HEK293 (cell line): ENCODE data around the gene CAV1.

Experiments
- BCL11A ChIP-seq: fragments of 450-650 bp; formaldehyde crosslinking; IDR thresholded peaks from 2 replicates; pipeline ENCODE4 v1.5.1; 2016; ENCODE audit warnings: low read depth, missing biosample characterization, missing genetic modification characterization
- KLF16 ChIP-seq: fragments of 450-650 bp; formaldehyde crosslinking; IDR thresholded peaks from 2 replicates; pipeline ENCODE4 v1.5.1; 2017; ENCODE audit warnings: missing biosample characterization, missing genetic modification characterization
- MYNN ChIP-seq: fragments of 450-650 bp; formaldehyde crosslinking; IDR thresholded peaks from 2 replicates; pipeline ENCODE4 v1.5.1; 2016; ENCODE audit warnings: missing biosample characterization, missing genetic modification characterization, borderline replicate concordance
- PRDM1 ChIP-seq: fragments of 450-650 bp; formaldehyde crosslinking; IDR thresholded peaks from 2 replicates; pipeline ENCODE4; 2016; ENCODE audit warnings: missing biosample characterization, missing genetic modification characterization
- TCF7L2 ChIP-seq: IDR thresholded peaks from 2 replicates; pipeline ENCODE4 v1.6.1; 2011; ENCODE audit warnings: low read depth, mild to moderate bottlenecking, inconsistent platforms, low read length, moderate library complexity, borderline replicate concordance
- YY1 ChIP-seq: fragments of 450-650 bp; formaldehyde crosslinking; IDR thresholded peaks from 2 replicates; pipeline ENCODE4 v1.5.1; 2018; ENCODE audit warnings: missing biosample characterization, missing genetic modification characterization
- ZNF10 ChIP-seq: fragments of 450-650 bp; formaldehyde crosslinking; IDR thresholded peaks from 2 replicates; pipeline ENCODE4 v1.5.1; 2017; ENCODE audit warnings: missing biosample characterization, missing genetic modification characterization
- ZNF132 ChIP-seq: fragments of 450-650 bp; formaldehyde crosslinking; IDR thresholded peaks from 2 replicates; pipeline ENCODE4 v1.5.1; 2017; ENCODE audit warnings: missing biosample characterization, missing genetic modification characterization, borderline replicate concordance
- ZNF155 ChIP-seq: fragments of 450-650 bp; formaldehyde crosslinking; IDR thresholded peaks from 2 replicates; pipeline ENCODE4 v1.5.1; 2016; ENCODE audit warnings: missing biosample characterization, missing genetic modification characterization
- ZNF157 ChIP-seq: fragments of 450-650 bp; formaldehyde crosslinking; IDR thresholded peaks from 2 replicates; pipeline ENCODE4 v1.5.1; 2016; ENCODE audit warnings: missing biosample characterization, missing genetic modification characterization
- ZNF184 ChIP-seq: fragments of 450-650 bp; IDR thresholded peaks from 2 replicates; pipeline ENCODE4 v1.5.1; 2018; ENCODE audit warnings: missing biosample characterization, mild to moderate bottlenecking, missing genetic modification characterization
- ZNF202 ChIP-seq: fragments of 450-650 bp; formaldehyde crosslinking; IDR thresholded peaks from 2 replicates; pipeline ENCODE4 v1.5.1; 2016; ENCODE audit warnings: missing biosample characterization, missing genetic modification characterization, borderline replicate concordance
- ZNF24 ChIP-seq: fragments of 450-650 bp; formaldehyde crosslinking; IDR thresholded peaks from 2 replicates; pipeline ENCODE4 v1.5.1; 2016; ENCODE audit warnings: missing biosample characterization, missing genetic modification characterization
- ZNF362 ChIP-seq: fragments of 450-650 bp; formaldehyde crosslinking; IDR thresholded peaks from 2 replicates; pipeline ENCODE4 v1.5.1; 2016; ENCODE audit warnings: missing biosample characterization, missing genetic modification characterization
- ZNF433 ChIP-seq: fragments of 450-650 bp; formaldehyde crosslinking; IDR thresholded peaks from 2 replicates; pipeline ENCODE4 v1.5.1; 2016; ENCODE audit warnings: missing biosample characterization, missing genetic modification characterization, low read depth
- ZNF518A ChIP-seq: fragments of 450-650 bp; formaldehyde crosslinking; conservative IDR thresholded peaks from 2 replicates; pipeline ENCODE4 v1.5.1; 2016; ENCODE audit warnings: low read depth, missing biosample characterization, missing genetic modification characterization
- ZNF555 ChIP-seq: fragments of 450-650 bp; formaldehyde crosslinking; conservative IDR thresholded peaks from 2 replicates; pipeline ENCODE4 v1.5.1; 2017; ENCODE audit warnings: missing biosample characterization, mild to moderate bottlenecking, missing genetic modification characterization, inconsistent platforms
- ZNF571 ChIP-seq: fragments of 450-650 bp; formaldehyde crosslinking; IDR thresholded peaks from 2 replicates; pipeline ENCODE4 v1.5.0; 2017; ENCODE audit warnings: missing biosample characterization, missing genetic modification characterization
- ZNF626 ChIP-seq: fragments of 450-650 bp; sonication (Bioruptor Pico); formaldehyde crosslinking; IDR thresholded peaks from 2 replicates; pipeline ENCODE4 v1.5.1; 2018; ENCODE audit warnings: missing biosample characterization, missing genetic modification characterization, inconsistent platforms
- ZNF654 ChIP-seq: fragments of 450-650 bp; formaldehyde crosslinking; IDR thresholded peaks from 2 replicates; pipeline ENCODE4 v1.5.1; 2016; ENCODE audit warnings: low read depth, missing biosample characterization, missing genetic modification characterization
- ZNF658 ChIP-seq: fragments of 450-650 bp; formaldehyde crosslinking; IDR thresholded peaks from 2 replicates; pipeline ENCODE4; 2016; ENCODE audit warnings: missing biosample characterization, missing genetic modification characterization
- ZNF776 ChIP-seq: fragments of 450-650 bp; formaldehyde crosslinking; IDR thresholded peaks from 2 replicates; pipeline ENCODE4 v1.5.0; 2017; ENCODE audit warnings: missing biosample characterization, missing genetic modification characterization, borderline replicate concordance
- TF ChIP-seq, protein P1 (sequence below): fragments of 450-650 bp; formaldehyde crosslinking; IDR thresholded peaks from 2 replicates; pipeline ENCODE4 v1.5.1; 2016; ENCODE audit warnings: missing biosample characterization, missing genetic modification characterization
- TF ChIP-seq, protein P2 (sequence below): fragments of 450-650 bp; formaldehyde crosslinking; IDR thresholded peaks from 2 replicates; pipeline ENCODE4 v1.5.1; 2016; ENCODE audit warnings: missing biosample characterization, missing genetic modification characterization, low read depth
- TF ChIP-seq, protein P3 (sequence below): fragments of 450-650 bp; formaldehyde crosslinking; IDR thresholded peaks from 2 replicates; pipeline ENCODE4 v1.5.1; 2016; ENCODE audit warnings: missing biosample characterization, missing genetic modification characterization
- TF ChIP-seq, protein P4 (sequence below): fragments of 450-650 bp; formaldehyde crosslinking; IDR thresholded peaks from 2 replicates; pipeline ENCODE4 v1.5.1; 2016; ENCODE audit warnings: missing biosample characterization, missing genetic modification characterization
- TF ChIP-seq, protein P5 (sequence below): fragments of 450-650 bp; formaldehyde crosslinking; optimal IDR thresholded peaks from 2 replicates; pipeline ENCODE3; 2016; ENCODE audit warnings: missing biosample characterization, mild to moderate bottlenecking, missing genetic modification characterization

The CAV1 gene

DNA sequence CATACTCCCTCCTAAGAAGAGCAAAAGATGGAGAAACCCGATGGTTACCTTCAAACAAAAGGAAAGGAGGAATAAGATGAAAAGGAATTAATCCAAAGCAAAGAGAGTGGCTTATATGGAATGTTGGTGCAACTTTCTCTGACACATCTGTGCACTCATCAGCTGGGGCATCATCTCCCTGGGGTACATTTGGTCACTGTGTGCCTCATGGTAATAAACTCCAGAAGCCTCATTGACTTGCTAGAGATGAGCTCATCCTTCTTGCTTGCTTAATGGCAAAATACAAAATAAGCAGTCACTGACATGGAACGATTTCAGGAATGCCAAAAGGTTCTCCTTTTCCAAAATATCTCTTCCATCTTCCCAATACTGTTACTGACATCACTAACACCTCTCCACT is 22.5 kb downstream of the CAV1 start (continued):
- TF ChIP-seq, protein P1, sequence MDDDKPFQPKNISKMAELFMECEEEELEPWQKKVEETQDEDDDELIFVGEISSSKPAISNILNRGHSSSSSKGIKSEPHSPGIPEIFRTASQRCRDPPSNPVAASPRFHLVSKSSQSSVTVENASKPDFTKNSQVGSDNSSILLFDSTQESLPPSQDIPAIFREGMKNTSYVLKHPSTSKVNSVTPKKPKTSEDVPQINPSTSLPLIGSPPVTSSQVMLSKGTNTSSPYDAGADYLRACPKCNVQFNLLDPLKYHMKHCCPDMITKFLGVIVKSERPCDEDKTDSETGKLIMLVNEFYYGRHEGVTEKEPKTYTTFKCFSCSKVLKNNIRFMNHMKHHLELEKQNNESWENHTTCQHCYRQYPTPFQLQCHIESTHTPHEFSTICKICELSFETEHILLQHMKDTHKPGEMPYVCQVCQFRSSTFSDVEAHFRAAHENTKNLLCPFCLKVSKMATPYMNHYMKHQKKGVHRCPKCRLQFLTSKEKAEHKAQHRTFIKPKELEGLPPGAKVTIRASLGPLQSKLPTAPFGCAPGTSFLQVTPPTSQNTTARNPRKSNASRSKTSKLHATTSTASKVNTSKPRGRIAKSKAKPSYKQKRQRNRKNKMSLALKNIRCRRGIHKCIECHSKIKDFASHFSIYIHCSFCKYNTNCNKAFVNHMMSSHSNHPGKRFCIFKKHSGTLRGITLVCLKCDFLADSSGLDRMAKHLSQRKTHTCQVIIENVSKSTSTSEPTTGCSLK = no peak
- no peak for TF ChIP-seq ZNF433 (tag by site-specific recombination)
- no peak for TF ChIP-seq ZNF362 (tag by site-specific recombination)
- TF ChIP-seq, protein P2, sequence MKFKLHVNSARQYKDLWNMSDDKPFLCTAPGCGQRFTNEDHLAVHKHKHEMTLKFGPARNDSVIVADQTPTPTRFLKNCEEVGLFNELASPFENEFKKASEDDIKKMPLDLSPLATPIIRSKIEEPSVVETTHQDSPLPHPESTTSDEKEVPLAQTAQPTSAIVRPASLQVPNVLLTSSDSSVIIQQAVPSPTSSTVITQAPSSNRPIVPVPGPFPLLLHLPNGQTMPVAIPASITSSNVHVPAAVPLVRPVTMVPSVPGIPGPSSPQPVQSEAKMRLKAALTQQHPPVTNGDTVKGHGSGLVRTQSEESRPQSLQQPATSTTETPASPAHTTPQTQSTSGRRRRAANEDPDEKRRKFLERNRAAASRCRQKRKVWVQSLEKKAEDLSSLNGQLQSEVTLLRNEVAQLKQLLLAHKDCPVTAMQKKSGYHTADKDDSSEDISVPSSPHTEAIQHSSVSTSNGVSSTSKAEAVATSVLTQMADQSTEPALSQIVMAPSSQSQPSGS (tag by site-specific recombination) = peak; percentile 70
- no peak for TF ChIP-seq ZNF132 (tag by site-specific recombination)
- TF ChIP-seq, protein P3, sequence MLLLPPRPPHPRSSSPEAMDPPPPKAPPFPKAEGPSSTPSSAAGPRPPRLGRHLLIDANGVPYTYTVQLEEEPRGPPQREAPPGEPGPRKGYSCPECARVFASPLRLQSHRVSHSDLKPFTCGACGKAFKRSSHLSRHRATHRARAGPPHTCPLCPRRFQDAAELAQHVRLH (tag by site-specific recombination) = no peak
- 0 out of 2 replicates have a peak, but pooled peaks have one; percentile 54 for TF ChIP-seq BCL11A
- TF ChIP-seq ZNF518A (tag by site-specific recombination) = peak; percentile 58
- TF ChIP-seq, protein P4, sequence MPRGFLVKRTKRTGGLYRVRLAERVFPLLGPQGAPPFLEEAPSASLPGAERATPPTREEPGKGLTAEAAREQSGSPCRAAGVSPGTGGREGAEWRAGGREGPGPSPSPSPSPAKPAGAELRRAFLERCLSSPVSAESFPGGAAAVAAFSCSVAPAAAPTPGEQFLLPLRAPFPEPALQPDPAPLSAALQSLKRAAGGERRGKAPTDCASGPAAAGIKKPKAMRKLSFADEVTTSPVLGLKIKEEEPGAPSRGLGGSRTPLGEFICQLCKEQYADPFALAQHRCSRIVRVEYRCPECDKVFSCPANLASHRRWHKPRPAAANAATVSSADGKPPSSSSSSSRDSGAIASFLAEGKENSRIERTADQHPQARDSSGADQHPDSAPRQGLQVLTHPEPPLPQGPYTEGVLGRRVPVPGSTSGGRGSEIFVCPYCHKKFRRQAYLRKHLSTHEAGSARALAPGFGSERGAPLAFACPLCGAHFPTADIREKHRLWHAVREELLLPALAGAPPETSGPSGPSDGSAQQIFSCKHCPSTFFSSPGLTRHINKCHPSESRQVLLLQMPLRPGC (tag by site-specific recombination) = peak; percentile 85
- TF ChIP-seq TCF7L2 = no peak
- TF ChIP-seq, protein P5, sequence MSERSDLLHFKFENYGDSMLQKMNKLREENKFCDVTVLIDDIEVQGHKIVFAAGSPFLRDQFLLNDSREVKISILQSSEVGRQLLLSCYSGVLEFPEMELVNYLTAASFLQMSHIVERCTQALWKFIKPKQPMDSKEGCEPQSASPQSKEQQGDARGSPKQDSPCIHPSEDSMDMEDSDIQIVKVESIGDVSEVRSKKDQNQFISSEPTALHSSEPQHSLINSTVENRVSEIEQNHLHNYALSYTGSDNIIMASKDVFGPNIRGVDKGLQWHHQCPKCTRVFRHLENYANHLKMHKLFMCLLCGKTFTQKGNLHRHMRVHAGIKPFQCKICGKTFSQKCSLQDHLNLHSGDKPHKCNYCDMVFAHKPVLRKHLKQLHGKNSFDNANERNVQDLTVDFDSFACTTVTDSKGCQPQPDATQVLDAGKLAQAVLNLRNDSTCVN (tag by site-specific recombination) = no peak
- TF ChIP-seq ZNF24 = peak; percentile 48
- TF ChIP-seq ZNF571 = no peak
- no peak for TF ChIP-seq ZNF555 (tag by site-specific recombination)
- TF ChIP-seq KLF16 = no peak
- no peak for TF ChIP-seq ZNF157 (tag by site-specific recombination)
- TF ChIP-seq ZNF10 (tag by site-specific recombination) = peak; percentile 39
- TF ChIP-seq PRDM1 = peak; percentile 66
- no peak for TF ChIP-seq YY1 (tag by site-specific recombination)
- no peak for TF ChIP-seq ZNF202 (tag by site-specific recombination)
- peak; percentile 83; the same call in 1 of the 2 replicates for TF ChIP-seq ZNF184 (tag by site-specific recombination)
- no peak for TF ChIP-seq ZNF658 (tag by site-specific recombination)
- no peak for TF ChIP-seq ZNF155 (tag by site-specific recombination)
- TF ChIP-seq MYNN (tag by site-specific recombination) = no peak
- TF ChIP-seq ZNF626 = no peak
- no peak; the same call in 1 of the 2 replicates for TF ChIP-seq ZNF654 (tag by site-specific recombination)
- no peak for TF ChIP-seq ZNF776 (tag by site-specific recombination)
- TF ChIP-seq, all 188 proteins: peak for 36
